EL (cell line): Measurements from ENCODE around the gene DSTN.

Source experiments
- DNase-seq: peaks from one replicate; pipeline ENCODE4 v3.0.0-alpha.2; 2016

The DSTN gene

DNA sequence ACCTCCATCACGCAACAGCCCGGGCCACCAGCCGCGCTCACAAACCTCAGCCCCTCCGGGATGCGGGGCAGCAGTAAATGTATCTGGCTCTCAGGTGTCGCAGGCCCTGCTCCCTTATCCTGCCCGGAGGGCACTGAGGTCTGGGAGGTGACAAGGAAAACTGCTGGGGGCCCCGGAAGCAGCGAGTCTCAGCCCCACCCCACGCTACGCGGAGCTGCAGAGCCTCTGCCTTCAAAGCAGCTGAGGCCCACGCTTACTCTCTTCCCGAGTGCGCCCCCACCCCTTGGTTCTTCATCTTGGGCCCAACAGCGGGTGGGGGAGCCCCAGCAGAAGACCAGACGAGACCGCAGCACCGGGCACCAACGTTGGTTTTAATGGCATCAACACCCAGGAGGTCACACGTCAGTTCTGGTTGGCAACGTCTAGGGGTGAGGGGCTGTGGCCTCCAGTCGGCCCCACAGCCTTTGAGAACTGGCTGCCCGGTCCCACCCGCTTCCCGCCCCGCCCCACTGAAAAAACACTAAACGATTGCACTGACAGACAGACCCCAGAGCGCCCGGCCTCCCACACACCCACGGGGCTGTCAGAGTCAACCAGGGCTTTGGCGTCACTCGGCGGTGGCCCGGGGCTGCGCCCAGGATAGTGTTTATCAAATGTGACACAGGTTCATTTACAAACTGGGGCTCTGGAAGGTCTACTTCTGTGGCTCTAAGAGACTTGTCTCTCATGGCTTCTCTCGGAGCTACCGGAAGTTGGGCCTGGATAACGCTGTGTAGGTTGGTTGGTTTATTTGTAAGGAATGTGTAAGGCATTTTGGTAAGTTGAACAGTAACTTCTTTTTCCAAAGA lies 43.7 kb downstream of the DSTN start:
- no peak for DNase-seq

DNA sequence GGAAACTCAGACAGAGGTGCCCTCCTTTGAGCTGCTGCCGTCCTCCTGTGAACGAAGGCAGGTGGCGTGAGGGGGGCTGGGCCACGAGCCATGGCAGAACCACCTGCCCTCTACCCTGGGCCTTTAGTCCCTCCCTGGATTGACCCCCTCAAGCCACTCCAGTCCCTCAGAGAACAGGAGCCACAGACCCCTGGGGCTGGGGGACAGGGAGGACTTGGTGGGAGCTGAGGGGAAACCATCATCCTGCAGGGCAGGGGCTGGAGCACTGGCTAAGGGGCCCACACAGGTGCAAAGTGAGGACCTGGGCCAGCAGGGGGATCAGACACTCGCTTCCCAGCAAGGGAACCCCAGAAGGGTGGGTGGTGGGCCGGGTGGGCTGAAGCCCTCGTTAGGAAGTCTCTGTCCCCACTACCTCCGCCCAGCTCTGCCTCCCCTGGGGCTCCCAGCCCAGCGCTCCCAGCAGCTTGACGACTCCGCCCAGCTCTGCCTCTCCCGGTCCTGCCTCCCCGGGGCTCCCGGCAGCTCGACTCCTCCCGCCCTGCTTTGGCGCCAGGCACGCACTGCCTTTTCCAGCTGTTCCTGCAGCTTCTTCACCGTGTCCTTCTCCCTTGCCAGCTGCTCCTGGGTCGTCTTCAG lies 44.4 kb downstream of the DSTN start:
- no peak for DNase-seq

DNA sequence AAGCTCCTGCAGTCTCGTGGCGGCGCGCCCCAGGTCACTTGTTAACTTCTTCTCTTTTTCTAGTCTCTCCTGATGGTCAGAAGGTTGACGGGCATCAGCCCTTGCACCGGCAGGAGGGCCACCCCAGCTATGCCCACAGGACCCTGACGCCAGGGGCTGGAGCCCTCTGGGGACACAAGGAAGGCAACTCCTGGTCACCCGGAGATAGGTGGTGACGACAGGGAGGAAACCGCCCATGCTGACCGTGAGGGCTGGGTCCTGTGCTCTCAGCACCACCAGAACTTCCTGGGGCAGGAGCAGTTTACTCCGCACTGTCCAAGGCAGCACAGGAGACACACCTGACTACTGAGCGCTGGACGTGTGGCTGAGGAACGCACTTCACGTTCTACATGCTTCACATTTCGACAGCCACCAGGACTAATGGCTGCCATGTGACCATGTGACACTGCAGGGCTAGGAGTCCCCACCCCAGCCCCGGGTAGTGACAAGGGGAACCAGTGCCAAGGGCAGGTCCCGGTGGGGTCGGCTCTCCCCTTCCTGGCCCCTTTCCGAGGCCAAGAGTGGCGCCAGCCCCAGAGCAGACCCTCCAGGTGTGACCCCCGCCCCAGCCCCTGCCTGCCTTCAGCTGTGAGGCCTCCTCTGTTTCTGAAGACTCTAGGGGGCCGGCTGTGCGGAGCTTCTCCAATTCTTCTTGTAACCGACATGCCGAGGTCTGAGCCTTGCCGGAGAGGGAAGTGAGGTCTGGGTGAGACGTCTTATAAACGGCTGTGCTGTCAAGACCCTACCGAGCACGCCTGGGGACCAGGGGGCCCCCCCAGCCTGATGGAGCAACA lies 45.2 kb downstream of the DSTN start:
- DNase-seq: no peak

DNA sequence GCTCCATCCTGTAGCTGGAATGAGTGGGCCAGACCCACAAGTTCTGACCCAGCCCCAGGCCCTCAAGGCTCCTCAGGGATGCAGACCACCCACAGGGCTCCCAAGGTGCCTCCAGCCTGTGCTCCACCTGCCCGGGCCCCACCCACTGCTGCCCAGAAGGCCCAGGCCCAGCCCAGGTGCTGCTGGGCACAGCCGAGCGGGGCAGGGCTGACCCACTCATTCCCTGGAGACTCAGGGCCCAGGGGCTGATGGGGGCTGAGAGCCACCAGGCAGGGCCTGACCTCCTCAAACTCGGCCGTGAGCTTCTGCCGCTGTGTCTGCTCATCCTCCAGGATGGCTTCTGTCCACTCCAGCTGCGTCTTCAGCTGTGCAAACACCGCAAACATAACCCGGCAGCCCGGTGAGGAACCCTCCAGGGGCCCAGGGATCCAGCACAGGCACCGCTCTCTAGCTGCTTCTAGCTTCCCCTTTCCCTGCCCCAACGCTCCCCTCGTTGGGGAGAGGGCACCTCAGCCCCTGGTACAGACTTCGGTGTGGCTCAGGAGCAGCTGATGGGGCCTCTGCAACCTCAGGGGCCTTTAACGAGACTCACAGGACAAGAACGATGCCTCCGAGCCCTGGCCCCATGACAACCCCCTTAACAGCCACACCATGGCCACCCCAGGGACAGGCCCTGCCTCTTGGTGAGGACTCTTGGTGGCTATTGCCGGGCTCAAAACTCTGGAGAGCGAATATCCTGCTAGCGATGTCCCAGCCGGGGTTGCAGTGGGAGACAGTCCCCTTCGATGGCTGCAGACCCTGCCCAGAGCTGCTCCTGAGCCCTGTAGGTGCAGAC lies 46.0 kb downstream of the DSTN start:
- no peak for DNase-seq

DNA sequence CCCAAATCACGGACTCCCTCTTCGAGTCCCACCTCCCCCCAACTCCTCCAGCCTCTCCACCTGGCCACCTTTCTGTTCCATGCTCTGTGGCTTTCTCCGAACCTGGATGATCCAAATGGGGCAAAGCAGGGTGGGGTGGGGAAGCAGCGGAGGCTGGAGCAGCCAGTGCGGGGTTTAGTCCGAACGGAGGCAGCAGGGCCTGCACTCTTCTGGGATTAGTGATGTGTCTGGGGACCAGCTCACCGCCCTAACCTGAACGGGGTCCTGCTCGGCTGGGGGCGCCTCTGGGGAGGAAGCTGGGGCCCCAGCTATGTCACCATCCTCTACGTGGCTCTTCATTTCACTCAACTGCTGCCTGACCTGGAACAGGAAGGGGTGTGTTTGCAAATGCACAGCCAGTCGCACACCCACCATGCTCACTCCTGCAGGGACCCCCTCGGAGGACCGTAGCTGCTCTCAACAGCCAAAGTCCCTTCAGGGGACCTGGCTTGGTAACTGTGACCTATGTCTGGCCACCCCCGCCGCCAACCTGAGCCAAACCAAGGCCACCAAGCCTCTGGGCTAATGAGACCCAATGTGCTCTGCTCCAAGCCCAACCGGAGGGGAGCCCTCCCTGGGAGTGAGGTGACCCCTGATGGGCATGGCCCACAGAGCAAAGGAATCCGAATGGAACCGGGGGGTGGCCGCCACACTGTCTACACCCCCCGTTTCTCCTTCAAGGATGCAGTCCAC lies 46.8 kb downstream of the DSTN start:
- DNase-seq: no peak

DNA sequence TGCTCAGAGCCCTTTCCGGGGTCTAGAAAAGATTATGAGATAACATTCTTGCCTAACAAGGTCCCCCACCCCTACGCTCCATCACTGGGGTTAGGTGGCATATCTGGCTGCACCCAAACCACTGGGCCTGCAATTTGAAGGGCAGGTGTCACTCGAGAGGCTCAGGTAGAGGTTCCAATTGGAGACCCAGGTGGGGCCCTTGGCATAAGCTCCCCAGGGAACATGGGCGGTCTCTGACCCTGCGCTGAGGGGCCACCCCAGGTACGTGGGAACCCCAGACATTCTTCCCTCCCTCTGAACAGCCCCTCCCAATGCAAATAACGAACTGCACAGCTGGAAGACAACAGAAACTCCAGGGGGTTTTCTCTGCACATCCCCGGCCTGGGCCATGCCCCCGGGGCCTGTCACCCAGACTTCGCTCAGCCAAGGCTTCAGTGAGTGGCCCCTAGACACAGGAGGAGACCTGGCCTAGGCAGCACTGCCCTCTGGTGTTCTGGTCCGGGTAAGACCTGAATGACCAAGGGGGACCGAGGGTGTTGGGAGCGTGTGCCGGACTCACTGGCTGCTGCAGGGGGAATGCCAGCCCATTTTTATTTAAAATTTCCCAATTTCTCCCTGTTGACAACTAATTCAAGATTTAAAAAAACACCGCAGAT lies 47.5 kb downstream of the DSTN start:
- peak; percentile 46 for DNase-seq

DNA sequence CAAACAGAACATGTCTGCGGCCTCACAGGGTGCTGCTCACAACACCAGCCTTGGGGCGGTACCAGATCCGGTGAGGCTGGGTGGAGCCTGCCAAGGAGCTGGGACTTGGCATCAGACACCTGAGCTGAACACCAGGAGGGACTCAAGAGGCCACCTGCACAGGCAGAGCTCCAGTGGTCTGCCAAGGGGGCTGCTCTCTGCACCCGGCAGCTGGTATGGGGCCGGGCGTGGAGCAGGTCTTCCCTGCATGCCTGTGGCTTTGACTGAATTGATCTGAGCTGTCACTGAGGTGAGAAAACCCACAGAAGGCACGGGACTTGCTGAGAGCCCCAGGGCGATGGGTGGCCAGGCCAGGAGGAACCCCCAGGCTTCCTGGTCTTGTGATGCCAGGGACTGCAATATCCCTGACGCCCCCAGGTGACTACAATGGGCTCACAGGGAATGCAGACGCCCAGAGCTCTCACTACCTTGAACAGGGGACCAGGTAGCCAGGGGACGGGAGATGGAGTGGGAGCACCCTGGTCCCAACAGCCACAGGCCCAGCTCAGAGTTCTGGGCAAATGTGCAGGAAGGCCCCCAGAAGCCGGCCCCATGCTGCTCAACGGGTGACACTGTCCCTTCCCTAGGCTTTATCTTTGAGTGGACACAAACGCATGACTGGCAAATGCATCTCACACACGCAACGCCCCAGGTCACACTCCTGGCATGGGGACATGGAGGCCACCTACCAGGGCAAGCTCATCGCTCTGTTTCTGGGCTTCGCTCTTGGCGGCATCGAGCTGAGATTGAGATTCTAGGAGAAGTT lies 48.2 kb downstream of the DSTN start:
- DNase-seq: no peak

DNA sequence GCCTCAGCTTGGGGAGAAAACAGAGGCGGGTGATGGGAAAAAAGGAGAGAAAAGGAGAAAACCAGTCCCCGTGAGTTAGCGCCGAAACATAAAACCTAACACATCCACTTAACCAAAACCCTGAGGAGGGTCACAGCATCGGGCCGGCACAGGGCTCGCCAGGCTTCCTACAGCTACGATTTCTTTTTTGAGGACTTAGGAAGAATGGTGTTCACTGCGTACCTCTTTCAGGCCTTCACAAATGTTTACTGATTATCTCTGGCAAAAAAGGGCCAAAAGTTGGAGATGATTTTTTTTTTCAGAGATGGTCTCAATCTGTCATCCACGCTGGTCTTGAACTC lies 48.8 kb downstream of the DSTN start:
- DNase-seq: no peak

DNA sequence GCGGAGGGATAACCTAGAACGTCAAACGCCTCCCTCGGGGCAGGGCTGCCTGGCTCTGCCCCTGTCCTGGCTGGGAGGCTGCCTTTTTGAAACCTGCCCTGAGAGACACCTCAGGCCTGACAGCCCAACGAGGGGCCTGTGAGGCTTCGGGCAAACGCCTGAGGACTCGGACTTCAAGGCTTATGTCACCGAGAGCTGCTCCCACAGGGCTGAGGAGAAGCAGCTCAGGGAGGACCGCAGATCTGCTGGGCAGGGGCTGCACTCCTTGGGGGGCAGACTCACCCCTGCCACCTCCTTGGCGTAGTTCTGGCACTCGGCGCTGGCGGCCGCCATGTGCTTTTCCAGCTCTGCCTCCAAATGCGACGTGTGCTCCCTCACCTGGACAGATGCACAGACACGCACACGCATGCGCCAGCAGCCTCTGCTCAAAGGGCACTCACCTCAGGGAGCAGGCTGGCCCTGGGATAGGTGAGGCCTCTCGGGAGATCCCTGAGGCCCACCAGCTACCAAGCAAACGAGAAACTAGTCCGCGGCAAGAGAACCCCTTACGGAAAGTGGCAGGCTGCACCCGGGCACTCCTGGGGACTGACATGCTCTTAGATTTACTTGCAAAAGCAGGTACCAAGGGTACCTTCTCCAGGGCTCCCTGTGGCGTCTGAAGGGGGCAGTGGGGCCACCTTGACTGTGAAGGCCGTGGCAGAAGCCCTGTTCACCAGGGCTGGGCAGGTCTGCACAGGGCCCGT lies 49.6 kb downstream of the DSTN start:
- DNase-seq: no peak

DNA sequence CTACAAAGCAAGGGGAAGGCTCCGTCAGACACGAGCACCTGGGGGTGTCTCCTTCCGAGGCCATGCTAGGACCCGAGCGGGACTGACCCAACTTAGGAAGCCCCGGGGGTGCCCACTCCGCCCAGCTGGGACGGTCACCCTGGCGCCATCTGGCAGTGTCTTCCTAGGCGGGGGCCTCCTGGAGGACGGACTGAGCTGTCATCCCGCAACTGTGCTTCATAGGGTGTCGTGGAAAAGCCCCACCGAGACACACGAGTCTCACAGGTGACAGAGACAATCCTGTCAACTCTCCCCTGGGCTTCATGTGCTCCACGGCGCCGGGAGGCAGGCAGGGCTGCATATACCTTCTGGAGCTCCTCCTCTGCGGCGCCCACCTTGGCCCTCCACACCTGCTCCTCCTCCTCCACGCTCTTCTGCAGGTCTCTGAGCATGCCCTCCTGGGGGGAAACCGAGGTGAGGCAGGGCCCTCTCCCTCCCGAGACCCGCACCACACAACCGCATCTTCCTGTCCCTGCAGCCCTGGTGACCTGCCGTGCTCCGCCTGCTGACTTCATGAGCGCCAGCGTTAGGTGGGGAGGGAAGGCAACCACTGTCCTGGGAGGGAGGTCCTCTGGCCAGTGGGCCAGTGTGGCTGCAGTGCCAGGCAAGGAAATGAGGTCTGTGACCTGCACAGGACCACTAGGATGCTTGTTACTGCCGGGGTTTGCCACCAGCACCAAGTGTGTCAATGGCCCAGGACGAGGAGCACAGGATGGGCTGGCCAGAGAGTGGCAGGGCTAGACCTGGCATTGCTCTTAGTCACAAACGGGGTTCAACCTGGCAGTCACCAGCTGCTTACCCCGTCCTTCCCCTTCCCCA lies 50.7 kb downstream of the DSTN start:
- no peak for DNase-seq

DNA sequence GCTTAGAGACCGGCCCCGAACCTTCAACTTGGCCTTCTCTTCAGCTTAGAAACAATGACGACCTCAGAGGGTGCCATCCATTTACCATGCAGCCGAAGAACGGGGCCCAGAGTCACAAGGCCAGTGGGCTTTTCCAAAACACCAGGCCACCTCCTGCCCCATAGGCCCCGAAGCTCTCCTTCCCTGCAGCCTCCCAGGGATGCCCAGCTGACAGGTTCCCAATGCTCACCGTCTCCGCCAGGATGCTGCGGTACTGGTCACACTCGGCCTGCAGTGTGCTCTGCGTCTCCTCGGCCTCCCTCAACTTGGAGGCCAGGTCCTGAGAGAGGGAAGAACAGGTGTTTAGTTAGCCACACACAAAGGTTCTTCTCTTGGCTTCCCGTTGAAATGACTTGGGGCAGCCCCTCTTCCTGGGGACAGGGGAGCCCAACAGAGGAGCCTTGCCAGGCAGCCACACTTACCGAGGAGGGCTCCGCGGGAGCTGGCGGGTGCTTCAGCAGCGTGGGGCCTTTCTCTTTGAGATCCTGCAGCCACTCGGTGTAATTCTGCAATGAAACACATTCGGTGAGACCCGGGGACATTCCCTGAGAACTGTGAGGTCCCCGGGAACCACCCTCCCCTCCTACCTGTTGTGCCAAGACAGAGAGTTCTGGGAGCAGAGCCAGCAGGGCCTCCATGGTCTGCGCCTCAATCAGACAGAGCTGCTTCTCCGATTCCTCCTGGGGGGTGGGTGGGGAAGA lies 51.5 kb downstream of the DSTN start:
- DNase-seq: no peak

DNA sequence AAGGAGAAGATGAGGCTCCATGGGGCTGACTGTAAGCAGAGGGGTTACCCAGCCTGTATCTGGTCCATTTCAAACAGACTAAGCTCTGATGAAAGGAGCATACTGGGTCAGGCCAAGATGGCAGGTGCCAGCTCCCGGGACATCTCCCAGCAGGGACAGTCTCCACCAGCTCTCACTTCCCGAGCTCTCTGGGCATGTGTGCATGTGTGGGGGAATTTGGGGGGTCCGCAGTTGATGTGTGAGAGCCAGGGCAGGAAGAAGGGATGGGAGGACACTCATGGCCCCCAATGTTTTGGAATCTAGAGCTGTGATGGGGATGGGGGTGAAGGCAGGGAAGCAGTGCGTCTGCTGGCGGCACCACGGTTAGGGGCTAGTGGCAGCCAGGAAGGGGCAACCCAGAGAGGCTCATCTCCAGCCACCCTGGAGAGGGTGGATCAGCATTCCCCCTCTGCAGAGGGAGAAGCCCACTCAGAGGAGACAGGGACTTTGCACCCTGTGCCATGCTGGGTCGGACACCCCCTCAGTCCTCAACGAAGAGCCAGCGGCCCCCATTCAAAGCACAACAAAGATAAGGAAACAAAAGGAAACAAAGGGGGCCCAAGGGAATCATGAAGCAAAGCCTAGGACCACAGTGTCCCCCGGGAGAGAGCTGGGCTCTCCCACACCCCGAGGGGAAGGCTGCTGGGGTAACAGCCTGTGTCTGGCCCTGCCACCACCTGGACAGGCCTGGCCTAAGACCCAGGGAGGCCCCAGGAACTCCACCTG lies 52.4 kb downstream of the DSTN start:
- DNase-seq: no peak

DNA sequence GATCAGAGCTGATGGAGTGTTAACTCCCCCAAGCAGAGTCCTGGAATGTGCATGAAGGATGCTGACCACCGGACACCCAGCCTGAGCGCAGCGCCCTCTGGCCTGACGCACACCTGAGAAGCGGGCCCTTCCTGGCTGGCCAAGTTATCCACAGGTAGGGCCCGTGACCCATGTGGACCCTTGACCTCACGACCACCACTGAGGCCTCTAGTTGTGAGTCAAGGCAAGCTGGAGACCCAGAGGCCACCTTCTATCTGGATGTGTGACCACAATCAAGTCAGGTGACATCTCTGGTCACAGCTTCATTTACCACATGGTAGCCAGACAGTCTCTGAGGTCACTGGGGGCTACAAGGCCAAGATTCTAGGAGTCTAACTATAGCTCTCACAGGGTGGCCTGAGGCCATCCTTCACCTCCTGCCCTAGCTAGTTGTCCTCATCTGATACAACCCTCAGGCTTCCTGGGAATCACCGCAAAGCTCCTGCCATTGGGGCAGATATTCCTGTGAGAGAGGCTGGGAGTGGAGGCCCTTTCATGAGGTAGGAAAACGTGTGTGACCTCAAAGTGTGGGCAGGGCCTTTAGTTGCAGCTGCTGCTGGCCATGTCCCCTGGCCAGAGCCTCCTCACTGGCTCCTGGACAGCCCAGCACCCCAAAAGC lies 53.1 kb downstream of the DSTN start:
- no peak for DNase-seq

DNA sequence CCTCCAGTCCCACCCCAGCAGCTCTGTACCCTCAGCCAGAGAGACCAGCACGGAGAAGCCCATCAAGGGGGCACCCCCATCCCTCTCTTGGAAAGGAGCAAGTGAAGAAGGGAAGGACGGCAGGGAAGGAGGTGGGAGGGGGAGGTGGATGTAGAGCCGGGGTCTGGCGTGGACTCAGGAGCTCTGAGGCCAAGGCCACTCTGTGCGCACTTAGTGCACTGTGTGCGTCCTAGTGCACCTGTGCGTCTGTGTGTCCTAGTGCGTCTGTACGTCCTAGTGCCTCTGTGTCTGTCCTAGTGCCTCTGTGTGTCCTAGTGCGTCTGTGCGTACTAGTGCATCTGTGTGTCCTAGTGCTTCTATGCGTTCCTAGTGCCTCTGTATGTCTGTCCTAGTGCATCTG lies 54.2 kb downstream of the DSTN start:
- no peak for DNase-seq

DNA sequence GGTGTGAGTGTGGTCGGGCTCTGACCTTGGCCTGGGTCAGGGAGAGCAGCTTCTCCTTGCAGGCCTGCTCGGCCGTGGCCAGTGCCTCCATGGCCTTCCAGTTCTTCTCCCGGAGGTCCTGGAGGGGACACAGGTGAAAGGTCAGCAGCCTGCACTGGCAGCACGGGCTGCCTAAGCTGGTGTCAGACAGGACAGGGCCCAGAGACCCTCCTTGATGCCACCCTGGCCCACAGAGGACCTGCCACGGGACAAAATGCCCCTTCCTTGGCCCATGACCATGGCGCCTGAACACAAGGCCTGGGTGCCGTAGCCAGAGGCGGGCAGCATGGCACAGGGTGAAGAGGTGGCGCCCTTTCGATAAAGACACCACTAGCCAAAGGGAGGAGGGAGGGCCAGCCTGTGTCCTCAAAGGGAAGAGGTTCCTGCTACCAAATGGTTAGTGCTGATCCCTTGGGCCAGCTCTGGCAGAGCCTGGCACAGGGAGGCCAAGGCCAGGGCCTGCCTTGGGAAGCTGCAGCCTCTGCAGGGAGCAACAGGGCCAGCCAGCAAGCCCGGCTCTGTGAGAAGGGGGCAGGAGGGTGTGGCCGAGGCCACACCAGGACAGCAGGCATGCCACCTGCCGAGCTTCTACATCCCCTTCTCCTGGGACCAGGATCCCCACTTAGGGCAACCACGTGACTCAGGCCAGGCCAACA lies 54.8 kb downstream of the DSTN start:
- no peak for DNase-seq
